ENCODE measurements around the gene IRX3. TPM values are rescaled to one million over a fixed set of nuclear protein-coding genes. Genes with fewer than 3 reads are reported as not detected.

IRX3 gene
- total and polyA plus RNA-seq, 10 of the 15 experiments (the other 5 are each of a cell fraction or from before 2014, with no cell fraction given), result 0.05 TPM; not detected in 9

- TF ChIP-seq ZBTB4 (CRISPR knock-in tag; IDR thresholded peaks at IDR 0.05) (no peak), EP300 (IDR thresholded peaks at IDR 0.05; ENCODE audit: borderline replicate concordance in 1 of 2, control insufficient read depth in 1 of 2, low read depth in 2 of 2, low read length in 2 of 2) (no peak)
Measured at GRCh38 chr16:54233615-54234014, 53.0 kb downstream of the IRX3 start (continued).

All from GM12878 (cell line).